Measurements from ENCODE around the gene UNC5A. TPM values are rescaled to one million over a fixed set of nuclear protein-coding genes. Genes with fewer than 3 reads are reported as not detected.

UNC5A gene
- total and polyA plus RNA-seq, 12 donors: 0.01 to 0.35 (median 0.08) TPM; not detected in 7

- Histone ChIP-seq H3K27me3 (peaks cover 8 to 92% (median 86%) of the 10 kb centered on the region in 7 donors), H3K36me3 (no peaks in the 10 kb centered on the region), H3K9me3 (no peaks in the 10 kb centered on the region), H3K4me1 (no peaks in the 10 kb centered on the region), H3K4me3 (no peak overlapping the region), H3K27ac (no peak overlapping the region)
- ATAC-seq (peak in 1 of 8 donors; percentile 14), DNase-seq (no peak)
- intact Hi-C loops (cut with DNase I): no loop called here
- WGBS, 2 donors: 76 to 85% methylated on average over 10 of the region's 10 CpGs
- TF ChIP-seq, protein P1, sequence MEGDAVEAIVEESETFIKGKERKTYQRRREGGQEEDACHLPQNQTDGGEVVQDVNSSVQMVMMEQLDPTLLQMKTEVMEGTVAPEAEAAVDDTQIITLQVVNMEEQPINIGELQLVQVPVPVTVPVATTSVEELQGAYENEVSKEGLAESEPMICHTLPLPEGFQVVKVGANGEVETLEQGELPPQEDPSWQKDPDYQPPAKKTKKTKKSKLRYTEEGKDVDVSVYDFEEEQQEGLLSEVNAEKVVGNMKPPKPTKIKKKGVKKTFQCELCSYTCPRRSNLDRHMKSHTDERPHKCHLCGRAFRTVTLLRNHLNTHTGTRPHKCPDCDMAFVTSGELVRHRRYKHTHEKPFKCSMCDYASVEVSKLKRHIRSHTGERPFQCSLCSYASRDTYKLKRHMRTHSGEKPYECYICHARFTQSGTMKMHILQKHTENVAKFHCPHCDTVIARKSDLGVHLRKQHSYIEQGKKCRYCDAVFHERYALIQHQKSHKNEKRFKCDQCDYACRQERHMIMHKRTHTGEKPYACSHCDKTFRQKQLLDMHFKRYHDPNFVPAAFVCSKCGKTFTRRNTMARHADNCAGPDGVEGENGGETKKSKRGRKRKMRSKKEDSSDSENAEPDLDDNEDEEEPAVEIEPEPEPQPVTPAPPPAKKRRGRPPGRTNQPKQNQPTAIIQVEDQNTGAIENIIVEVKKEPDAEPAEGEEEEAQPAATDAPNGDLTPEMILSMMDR (IDR thresholded peaks at IDR 0.05): no peak
Measured at GRCh38 chr5:176844281-176844680, 33.9 kb downstream of the UNC5A start.

GRCh38 chr5:176844706-176845391, 34.5 kb downstream of the UNC5A start:
- 46% methylated on average over 21 of the region's 21 CpGs for WGBS, 2 donors
- H3K4me1 ChIP-seq: no peaks in the 10 kb centered on the region
- no peak overlapping the region for H3K27ac ChIP-seq
- no peaks in the 10 kb centered on the region for H3K9me3 ChIP-seq
- TF ChIP-seq, protein P1 (IDR thresholded peaks at IDR 0.05): no peak
- no peaks in the 10 kb centered on the region for H3K36me3 ChIP-seq
- ATAC-seq (no peak), DNase-seq (no peak)
- intact Hi-C loops (cut with DNase I): no loop called here
- no peak overlapping the region for H3K4me3 ChIP-seq
- peaks cover 8 to 92% (median 90%) of the 10 kb centered on the region in 7 donors for H3K27me3 ChIP-seq

- no peaks in the 10 kb centered on the region for H3K9me3 ChIP-seq
- DNase-seq (no peak), ATAC-seq (no peak)
- H3K27me3 ChIP-seq: peaks cover 8 to 96% (median 85%) of the 10 kb centered on the region in 7 donors
- intact Hi-C loops (cut with DNase I): no loop called here
- H3K36me3 ChIP-seq: no peaks in the 10 kb centered on the region
- TF ChIP-seq, protein P1 (IDR thresholded peaks at IDR 0.05): no peak
- H3K27ac ChIP-seq: no peak overlapping the region
- no peak overlapping the region for H3K4me3 ChIP-seq
- H3K4me1 ChIP-seq: no peaks in the 10 kb centered on the region
- 51 to 58% methylated on average over 6 of the region's 6 CpGs for WGBS, 2 donors
Measured at GRCh38 chr5:176845392-176845713, 35.0 kb downstream of the UNC5A start.

- Histone ChIP-seq H3K9me3 (no peaks in the 10 kb centered on the region), H3K27ac (no peak overlapping the region), H3K4me3 (no peak overlapping the region), H3K27me3 (peaks cover 8 to 96% (median 80%) of the 10 kb centered on the region in 7 donors), H3K4me1 (no peaks in the 10 kb centered on the region), H3K36me3 (no peaks in the 10 kb centered on the region)
- DNase-seq (no peak), ATAC-seq (peak in 1 of 8 donors; percentile 32)
- intact Hi-C loops (cut with DNase I): no loop called here
- TF ChIP-seq, protein P1 (IDR thresholded peaks at IDR 0.05): no peak
- 30 to 41% methylated on average over 23 to 24 of the region's 24 CpGs for WGBS, 2 donors
Measured at GRCh38 chr5:176846335-176847140, 36.2 kb downstream of the UNC5A start.
